ENCODE measurements around the gene TSEN2.
"Not testable (repeated sequence)": the region's sequence is repeated elsewhere in the genome, so short reads cannot be mapped to it uniquely, and the experiment has no call there.

Gene TSEN2

DNA sequence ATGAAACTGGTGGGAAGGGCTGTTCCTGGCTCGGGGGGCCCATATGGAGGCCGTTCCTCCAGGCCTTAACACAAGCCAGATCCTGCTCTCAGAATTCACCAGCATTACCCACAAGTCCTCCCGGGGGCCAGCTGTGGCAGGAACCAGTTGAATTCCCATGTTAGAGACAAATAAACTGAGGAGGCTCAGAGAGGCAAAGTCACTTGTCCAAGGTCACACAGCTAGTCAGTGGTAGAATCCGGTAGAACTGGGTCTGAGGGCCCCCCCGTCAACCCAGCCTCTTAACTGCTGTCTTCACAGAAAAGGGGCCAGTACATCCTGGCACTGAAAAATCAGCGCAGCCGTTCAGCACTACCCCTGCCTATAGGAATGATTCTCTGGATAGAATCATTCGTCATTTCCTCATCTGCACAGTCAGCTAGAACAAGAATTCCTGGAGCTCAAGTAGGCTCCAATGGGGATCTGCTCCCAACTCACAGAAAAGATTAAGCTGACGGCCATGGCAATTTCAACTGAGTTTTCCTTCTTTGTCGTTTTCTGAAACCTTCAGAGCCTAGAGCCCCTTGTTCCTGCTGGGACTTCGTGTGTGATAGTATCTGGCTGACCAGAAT lies 12.2 kb upstream of the TSEN2 start:
- DNase-seq (ENCODE audit: low read depth): no peak

DNA sequence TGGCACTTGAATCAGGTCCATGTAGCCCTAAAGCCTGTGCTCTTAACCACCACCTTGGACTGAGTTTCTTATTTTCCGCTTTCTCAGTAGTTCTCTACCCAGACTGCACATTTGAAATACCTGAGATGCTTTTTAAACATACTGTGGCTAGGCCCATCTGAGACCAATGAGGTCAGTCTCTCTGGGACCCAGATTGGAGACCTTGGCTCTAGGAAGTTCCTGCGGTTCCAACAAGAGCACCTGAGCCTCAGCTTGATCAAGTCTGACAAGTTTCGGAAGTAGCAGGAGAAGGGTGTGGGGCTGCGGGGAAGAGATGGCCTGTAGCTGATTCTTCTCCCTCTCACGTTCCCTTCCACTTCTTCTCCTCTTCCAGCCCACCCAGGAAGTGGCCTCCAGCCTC lies 11.5 kb upstream of the TSEN2 start:
- DNase-seq (ENCODE audit: low read depth): no peak

DNA sequence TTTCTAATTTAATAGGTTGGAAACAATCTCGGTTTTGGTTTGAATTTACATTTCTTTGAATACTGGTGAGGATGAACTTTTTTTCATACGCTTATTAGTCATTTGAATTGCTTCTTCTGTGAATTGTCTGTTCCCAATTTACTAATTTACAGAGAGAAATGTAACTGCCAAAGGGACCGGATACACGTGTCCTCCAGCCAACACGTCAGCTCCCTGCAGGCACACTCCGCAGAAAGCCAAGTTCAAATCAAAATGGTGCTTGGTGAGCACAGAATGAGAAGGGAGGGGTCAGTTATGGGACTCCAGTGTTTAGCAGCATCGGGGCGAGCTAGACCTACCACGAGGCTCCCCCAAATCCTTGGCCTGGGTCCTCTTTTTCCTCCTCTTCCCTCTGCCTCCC lies 10.8 kb upstream of the TSEN2 start:
- DNase-seq (ENCODE audit: low read depth): no peak

DNA sequence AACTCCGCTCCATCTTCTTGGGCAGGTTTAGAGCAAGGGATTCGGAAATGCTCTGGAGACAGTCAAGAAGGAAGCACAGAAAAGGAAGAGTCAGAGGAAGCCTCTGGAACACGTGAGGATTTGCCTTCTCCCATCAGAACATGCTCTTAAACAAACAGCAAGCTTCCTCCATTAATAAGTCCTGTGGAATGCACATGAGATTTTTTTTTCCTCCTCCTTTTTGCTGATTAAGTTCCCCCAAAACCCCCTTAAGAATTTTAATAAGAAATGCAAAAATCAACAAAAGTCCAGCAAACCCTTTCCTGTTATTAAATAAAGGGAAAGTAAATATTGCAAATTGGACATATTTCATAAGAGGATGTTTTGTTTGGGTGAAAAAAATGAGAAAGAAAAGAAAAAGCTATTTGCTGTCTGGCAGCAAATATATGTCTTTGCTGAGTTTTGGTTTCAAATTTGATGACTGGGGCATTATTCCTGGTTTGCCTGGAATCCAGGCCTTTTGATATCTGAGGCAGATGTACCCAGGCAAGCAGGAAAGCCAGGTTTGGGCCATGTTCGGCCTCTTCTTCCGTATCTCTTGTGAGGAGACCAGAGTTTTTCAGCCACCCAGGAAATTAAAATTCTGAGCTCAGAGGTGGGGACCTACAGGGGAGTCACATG lies 7.9 kb upstream of the TSEN2 start:
- DNase-seq (ENCODE audit: low read depth): peak; percentile 55

DNA sequence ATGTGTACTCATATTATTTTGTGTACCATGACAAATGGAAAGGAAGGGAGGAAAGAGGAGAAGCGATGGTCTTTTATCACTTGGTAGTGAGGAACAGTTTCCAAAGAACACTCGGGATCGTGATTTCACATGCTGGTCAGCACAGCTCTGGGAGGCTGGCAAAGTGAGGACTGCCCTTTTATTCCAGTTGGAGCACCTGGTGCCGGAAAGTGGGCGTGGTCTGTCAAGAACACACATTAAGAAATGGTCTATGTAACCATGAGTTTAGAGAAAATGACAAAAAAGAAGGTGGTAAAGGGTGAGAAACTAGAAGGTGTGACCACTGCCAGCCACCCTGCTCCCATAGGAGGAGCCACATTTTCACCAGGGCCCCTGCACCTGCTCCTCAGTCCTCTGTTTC lies 7.0 kb upstream of the TSEN2 start:
- DNase-seq (ENCODE audit: low read depth): no peak

DNA sequence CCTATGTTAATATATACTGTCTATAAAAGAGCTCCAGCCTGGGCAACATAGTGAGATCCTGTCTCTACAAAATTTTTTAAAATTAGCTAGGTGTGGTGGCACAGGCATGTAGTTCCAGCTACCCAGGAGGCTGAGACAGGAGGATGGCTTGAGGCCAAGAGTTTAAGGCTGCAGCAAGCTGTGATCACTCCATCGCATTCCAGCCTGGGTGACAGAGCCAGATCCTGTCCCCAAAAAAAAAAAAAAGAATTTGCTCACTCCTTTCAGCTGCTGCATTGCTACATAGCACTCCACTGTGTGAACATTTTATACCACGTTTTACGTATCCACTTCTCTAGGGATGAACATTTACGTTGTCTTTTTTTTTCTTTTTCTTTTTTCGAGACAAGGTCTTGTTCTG lies 6.0 kb upstream of the TSEN2 start:
- DNase-seq (ENCODE audit: low read depth): no peak

DNA sequence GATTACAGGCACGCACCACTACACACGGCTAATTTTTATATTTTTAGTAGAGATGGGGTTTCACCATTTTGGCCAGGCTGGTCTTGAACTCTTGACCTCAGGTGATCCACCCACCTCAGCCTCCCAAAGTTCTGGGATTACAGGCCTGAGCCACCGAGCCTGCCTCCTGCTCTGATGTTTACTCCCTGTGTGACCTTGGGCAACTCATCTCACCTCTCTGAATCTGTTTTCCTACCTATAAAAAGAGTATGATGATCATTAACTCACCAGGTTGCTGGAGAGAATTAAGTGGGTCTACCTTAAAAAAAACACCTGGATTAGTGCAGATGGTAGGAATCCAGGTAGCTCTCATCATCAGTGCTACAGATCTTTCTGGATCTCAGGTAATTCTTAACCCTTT lies 5.1 kb upstream of the TSEN2 start:
- not testable (repeated sequence) for DNase-seq (ENCODE audit: low read depth)

DNA sequence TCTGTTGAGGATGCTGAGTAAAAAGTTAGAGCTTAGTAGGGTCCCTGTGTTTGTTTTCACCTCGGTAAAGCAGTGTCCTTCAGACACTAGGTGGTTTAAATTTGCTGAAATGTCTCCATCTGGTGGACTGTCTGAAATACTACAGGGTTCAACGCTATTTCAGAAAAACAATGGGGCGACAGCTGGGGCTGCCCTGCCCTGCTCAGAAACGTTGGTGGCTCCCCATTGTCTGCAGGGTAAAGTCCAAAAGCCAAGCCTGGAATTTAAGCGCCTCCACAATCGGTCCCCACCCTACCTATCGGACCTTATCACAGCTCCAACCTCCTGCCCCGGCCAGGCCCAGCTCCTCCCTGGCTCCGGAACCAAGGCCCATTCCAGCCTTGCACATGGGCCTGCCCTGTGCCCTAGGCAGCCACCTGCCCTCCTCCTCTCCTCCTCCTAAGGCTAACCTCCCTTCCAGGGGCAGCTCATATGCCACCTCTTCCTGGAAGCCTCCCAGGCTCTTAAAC lies 4.3 kb upstream of the TSEN2 start:
- peak; percentile 61 for DNase-seq (ENCODE audit: low read depth)

DNA sequence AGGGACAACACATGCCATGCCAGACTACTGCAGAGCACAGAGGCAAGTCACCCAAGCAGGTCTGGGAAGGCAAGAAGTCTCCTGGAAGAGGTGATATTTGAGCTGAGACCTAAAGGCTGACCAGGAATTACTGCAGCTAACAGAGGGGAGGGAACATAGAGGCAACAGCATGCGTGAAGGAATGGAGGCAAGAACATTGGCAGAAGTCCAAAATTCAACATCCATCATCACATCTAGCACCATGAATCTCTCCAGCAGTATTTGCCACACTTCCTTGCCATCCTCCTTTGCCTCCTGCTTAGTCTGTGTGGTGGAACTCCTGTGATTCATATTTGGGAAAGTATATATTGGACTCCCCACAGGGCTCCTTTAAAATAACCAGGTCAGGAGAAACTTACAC lies 870 bp upstream of the TSEN2 start:
- DNase-seq (ENCODE audit: low read depth): peak; percentile 15

DNA sequence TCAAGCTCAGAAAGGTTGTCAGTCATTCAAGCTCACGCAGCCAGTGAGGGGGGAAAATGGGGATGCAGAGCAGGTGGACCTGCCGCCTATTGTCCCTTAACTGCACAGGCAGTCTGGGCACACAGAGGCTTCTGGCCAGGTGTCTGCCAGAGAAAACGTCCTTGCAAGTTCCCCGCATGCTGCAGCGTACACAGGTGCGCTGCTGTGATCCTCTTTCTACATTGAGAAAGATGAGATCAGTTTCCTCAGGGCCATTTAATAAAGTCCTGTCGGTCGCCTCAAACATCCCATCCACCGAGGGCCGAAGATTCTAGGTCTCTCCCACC lies 445 bp upstream of the TSEN2 start:
- no peak for DNase-seq (ENCODE audit: low read depth)

DNA sequence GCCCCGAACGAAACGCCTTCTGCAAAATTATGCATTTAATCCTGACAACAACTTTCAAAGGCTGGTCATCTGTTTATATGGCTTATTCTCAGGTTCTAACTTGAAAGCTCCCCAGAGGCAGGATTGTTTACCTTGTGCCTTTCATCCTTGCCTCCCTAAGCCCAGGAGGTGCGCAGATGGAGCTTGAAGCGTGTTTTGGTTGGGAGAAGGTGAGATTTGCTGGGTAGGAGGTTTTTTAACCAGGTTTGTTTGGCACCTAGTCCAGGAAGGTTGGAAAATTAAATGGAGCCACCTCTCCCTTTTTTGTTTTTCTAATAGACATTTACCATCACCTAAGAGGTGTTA lies 675 bp downstream of the TSEN2 start:
- DNase-seq (ENCODE audit: low read depth): no peak

DNA sequence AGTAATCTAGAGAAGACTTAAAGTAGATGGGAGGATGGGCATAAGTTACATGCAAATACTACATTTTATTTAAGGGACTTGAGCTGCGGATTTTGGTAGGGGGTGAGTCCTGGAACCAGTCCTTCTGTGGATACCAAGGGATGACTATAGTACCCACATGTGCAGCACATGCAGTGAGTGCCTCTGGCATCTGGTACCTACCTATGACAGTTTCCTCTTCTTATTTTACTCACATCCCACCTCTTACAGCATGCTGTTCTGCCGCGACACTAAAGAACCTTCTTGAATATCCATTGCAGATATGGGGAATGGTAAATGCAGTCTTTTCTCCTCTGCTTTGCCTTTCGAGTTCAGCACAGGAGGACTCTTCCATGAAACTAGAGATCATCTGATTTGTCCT lies 1.7 kb downstream of the TSEN2 start:
- no peak for DNase-seq (ENCODE audit: low read depth)

- no peak for DNase-seq (ENCODE audit: low read depth)
These were observed 2.6 kb downstream of the TSEN2 start for GRCh38 chr3:12486916-12487315.

GRCh38 chr3:12487336-12487735 lies 3.1 kb downstream of the TSEN2 start:
- no peak for DNase-seq (ENCODE audit: low read depth)

- DNase-seq (ENCODE audit: low read depth): no peak
These were observed 3.5 kb downstream of the TSEN2 start for GRCh38 chr3:12487786-12488185.

DNA sequence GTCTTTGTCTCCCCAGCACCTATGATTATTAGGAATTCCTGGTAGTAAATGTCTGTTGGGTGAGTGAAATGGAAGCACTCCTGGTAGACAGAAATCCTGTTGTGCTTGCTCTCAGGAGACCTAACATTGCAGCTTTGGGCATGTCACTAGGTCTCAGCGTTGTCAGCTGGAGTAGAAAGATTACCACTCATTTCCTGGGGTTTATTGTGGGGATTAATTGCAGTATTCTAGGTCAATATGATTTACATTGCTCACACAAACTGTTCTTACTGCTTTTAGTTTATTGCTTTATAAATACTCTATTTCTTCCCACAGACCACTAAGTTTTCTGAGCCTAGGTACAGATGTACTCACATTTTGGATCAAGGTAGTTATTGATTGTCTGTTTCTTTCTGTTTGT lies 5.1 kb downstream of the TSEN2 start:
- DNase-seq (ENCODE audit: low read depth): no peak

- no peak for DNase-seq (ENCODE audit: low read depth)
These were observed 5.6 kb downstream of the TSEN2 start for GRCh38 chr3:12489832-12490231.

GRCh38 chr3:12490547-12490946 lies 6.3 kb downstream of the TSEN2 start:
- no peak for DNase-seq (ENCODE audit: low read depth)

DNA sequence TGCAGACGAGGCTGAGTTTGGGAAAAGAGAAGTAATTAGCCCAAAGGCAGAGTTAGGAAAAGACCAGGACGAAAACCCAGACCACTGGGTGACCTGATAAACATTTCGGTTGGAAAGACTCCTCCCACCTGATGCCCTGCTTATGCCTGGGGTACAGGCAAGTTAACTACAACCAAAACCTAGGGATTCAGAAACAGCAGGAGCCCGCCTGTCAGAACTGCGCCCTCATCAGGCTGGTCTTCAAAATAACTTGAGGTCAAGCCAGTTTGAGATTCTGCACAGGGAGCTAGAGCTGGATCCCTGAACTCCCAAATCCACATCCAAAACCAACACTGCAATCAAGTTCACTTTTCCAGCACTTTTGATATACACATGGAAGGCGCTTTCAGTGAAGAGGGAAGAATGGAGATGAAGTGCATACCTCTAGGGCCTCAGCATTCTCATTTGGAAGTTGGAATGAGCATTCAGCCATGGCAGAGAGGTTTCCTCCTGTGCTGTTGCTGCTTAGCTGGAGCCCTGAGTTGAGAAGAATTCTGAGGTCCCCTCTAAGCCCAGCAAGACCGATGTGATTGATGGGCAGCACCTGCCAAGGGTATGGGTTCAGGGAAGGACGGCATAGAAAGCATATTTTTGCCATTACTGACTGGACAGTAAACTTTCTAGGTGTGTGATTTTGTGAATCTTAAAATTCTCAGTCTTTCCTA lies 11.6 kb downstream of the TSEN2 start:
- peak; percentile 8 for DNase-seq (ENCODE audit: low read depth)

DNA sequence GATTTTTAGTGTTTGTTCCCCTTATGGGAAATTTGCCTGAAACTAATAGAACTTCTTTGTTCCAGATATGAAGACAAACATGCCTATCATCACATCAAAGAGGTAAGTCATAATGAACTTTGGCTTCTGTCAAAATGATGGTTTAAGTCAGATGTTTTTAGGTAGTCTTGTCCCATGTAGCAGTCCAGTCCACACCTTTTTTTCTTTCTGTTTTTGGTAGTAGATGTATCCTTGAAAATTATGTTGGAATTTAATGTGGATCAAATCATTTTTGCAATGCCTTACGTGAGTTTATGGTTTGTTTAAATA lies 12.1 kb downstream of the TSEN2 start:
- DNase-seq (ENCODE audit: low read depth): no peak

DNA sequence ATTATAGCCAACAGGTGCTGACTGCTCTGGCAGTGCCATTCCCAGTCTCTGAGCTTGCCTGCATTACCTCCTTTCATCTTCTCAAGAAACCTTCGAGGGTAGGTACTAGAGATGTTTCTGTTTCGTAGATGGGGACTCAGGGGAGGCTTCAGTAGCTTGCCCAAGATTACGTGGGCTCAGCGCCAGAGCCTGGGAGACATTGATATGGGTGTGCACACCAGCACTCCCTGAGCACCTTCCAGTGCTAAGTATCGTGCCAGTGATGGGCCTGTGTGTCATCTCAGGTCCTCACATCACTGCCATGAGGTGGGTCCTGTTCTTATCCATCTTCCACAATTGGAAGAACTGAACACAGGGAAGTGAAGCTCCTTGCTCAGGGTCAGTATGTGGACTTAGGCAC lies 15.2 kb downstream of the TSEN2 start:
- no peak for DNase-seq (ENCODE audit: low read depth)

DNA sequence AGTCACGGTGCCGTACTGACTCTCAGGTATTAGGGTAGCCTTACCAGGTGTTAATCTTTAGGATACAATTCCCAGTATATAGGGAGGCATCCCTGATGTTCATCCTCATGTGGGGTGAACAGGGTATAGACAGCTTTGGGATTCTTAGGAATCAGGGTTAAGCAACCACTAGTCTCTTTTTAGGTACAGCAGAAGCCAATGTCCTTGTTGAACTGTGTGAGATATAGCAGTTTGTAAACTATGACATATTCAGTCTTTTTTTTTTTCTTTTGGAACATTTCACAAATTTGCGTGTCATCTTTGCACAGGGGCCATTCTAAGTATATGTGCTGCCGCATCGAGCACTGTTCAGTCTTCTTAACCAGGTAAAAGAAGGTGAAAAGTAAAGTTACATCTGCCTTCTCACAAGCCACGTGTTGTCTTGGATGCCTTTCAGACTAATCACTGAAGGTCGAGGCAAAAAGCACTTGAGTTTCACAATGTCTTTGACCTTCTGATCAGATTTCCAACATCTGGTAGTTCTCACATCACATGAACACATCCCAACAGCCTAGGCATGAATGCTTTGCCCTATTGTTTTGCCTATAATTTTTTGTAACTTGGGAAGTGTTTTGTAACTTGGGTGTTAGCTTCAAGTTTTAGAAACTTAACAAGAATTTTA lies 17.2 kb downstream of the TSEN2 start:
- DNase-seq (ENCODE audit: low read depth): peak; percentile 47

Measured in ELR (cell line).